GM12878 (cell line): Measurements from ENCODE around the gene CSTPP1. TPM values are rescaled to one million over a fixed set of nuclear protein-coding genes. Genes with fewer than 3 reads are reported as not detected.

ENCODE experiments used
- ATAC-seq: fragments of 200-7000 bp; cut with Tn5 transposase; 3 replicates; pipeline ENCODE4 v1.9.1; 2020; ENCODE audit warnings: mild to moderate bottlenecking, moderate library complexity
- BruUV-seq: library from RNA; stranded (reverse); fragments of 400-500 nt; replicated peaks from 2 replicates; lab custom pipeline; 2021; lab: Mats Ljungman, UMichigan
- CTCF ChIA-PET: fragments of 300-600 bp; sonication (Branson Sonifier 250); formaldehyde crosslinking; extraction: SDS; loops from one replicate; lab custom pipeline; 2021; ENCODE audit warnings: inconsistent platforms; lab: Yijun Ruan, JAX
- POLR2A ChIA-PET: fragments of 350-600 bp; formaldehyde crosslinking; extraction: SDS; loops from one replicate; lab custom pipeline; 2021; ENCODE audit warnings: inconsistent platforms; lab: Charles Lee
- RAD21 ChIA-PET: fragments of 300-600 bp; sonication (Branson Sonifier 250); formaldehyde crosslinking; loops from one replicate; lab custom pipeline; 2023; ENCODE audit warnings: antibody characterized with exemption; ENCODE audit not compliant: unreplicated experiment; lab: Charles Lee
- SMC1A ChIA-PET: fragments of 300-600 bp; sonication (Branson Sonifier 250); formaldehyde crosslinking; loops from one replicate; lab custom pipeline; 2023; ENCODE audit not compliant: unreplicated experiment, uncharacterized antibody; lab: Charles Lee
- DNase-seq: peaks from one replicate; pipeline ENCODE4 v3.0.0-alpha.2; 2011; ENCODE audit warnings: low read depth, low spot score
- FAIRE-seq: peaks from 3 replicates; lab custom pipeline; 2011; peaks lifted over from hg19 to GRCh38; lab: Jason Lieb, UNC
- H2AFZ ChIP-seq: 2 replicates; pipeline ENCODE4 v1.6.0; 2011; ENCODE audit warnings: low read depth, low read length, control low read depth; ENCODE audit not compliant: control insufficient read depth
- H3K27ac ChIP-seq: 2 replicates; pipeline ENCODE4 v1.5.1; 2011; ENCODE audit warnings: control low read depth; ENCODE audit not compliant: control insufficient read depth, insufficient read depth
- H3K27me3 ChIP-seq, 2 experiments: replicated peaks in 1 of 2; 2 replicates each; pipeline versions ENCODE4 v1.6.0 to v1.6.1; 2011; ENCODE audit warnings: low read length in 1 of 2; ENCODE audit not compliant: control insufficient read depth in 2 of 2, insufficient read depth in 2 of 2
- H3K36me3 ChIP-seq, 2 experiments: 2 replicates each; pipeline ENCODE4 v1.5.1; 2011; ENCODE audit warnings: low read length in 1 of 2; ENCODE audit not compliant: control insufficient read depth in 2 of 2, insufficient read depth in 2 of 2
- H3K4me1 ChIP-seq: 2 replicates; pipeline ENCODE4 v1.6.1; 2011; ENCODE audit warnings: mild to moderate bottlenecking, low read length, moderate library complexity, mixed read lengths; ENCODE audit not compliant: control insufficient read depth, insufficient read depth
- H3K4me2 ChIP-seq: 2 replicates; pipeline ENCODE4 v1.6.0; 2011; ENCODE audit warnings: control low read depth; ENCODE audit not compliant: control insufficient read depth, insufficient read depth
- H3K4me3 ChIP-seq: fragments of 200-600 bp; sonication (generic); 2 replicates; pipeline ENCODE4 v1.5.1; 2016
- H3K79me2 ChIP-seq: 2 replicates; pipeline ENCODE4 v1.6.0; 2011; ENCODE audit warnings: low read length; ENCODE audit not compliant: control insufficient read depth, insufficient read depth
- H3K9ac ChIP-seq: 2 replicates; pipeline ENCODE4 v1.8.0; 2011; ENCODE audit warnings: low read length, control low read depth, mixed read lengths; ENCODE audit not compliant: control insufficient read depth, insufficient read depth
- H3K9me3 ChIP-seq: replicated peaks from 3 replicates; pipeline ENCODE4 v1.5.1; 2011; ENCODE audit warnings: mild to moderate bottlenecking, low read length; ENCODE audit not compliant: control insufficient read depth, insufficient read depth
- H4K20me1 ChIP-seq: 2 replicates; pipeline ENCODE4 v1.6.0; 2011; ENCODE audit not compliant: control insufficient read depth, insufficient read depth
- CBFB ChIP-seq: IDR thresholded peaks from 2 replicates; pipeline ENCODE4 v1.6.1; 2016; ENCODE audit warnings: antibody characterized with exemption, low read depth
- CHD2 ChIP-seq: IDR thresholded peaks from 2 replicates; pipeline ENCODE4 v1.6.1; 2011; ENCODE audit warnings: low read depth, low read length, improper control_type of control experiment, borderline replicate concordance
- CUX1 ChIP-seq: IDR thresholded peaks from 2 replicates; pipeline ENCODE4 v1.6.1; 2012; ENCODE audit warnings: improper control_type of control experiment, low read depth, low read length; ENCODE audit not compliant: insufficient replicate concordance
- IRF5 ChIP-seq: fragments of 450-650 bp; IDR thresholded peaks from 2 replicates; pipeline ENCODE4 v1.6.1; 2017; ENCODE audit warnings: borderline replicate concordance
- ZBTB11 ChIP-seq: fragments of 450-650 bp; formaldehyde crosslinking; IDR thresholded peaks from 2 replicates; pipeline ENCODE4 v1.5.0; 2022; ENCODE audit warnings: mild to moderate bottlenecking, missing genetic modification characterization
- WGBS: methylation state at CpG from one replicate; pipeline ENCODE4 v1.1.6; 2016; ENCODE audit warnings: low lambda C conversion rate; ENCODE audit not compliant: insufficient replicate concordance, insufficient coverage; ENCODE audit errors: missing lambda C conversion rate; 5-methylcytosine and 5-hydroxymethylcytosine counted together
- in situ Hi-C: fragments of 300-500 bp; cut with MboI; formaldehyde crosslinking; loops from 9 replicates; pipeline ENCODE4 v1.14.3; 2018; ENCODE audit warnings: mixed read lengths
- intact Hi-C: fragments of 100-400 bp; cut with micrococcal nuclease; formaldehyde crosslinking; loops from one replicate; pipeline ENCODE4 v1.14.2; 2022; ENCODE audit not compliant: unreplicated experiment
- polyA plus RNA-seq, 11 experiments: library from polyadenylated mRNA; depleted of rRNA in 4 of 11; unstranded in 6 of 11; stranded (reverse) in 5 of 11; fragments of >200 nt; fragmentation: Nextera tagmentation in 4 of 11; fragmentation: Illumina TruSeq in 1 of 11; extraction: Ambion mirVana in 4 of 11; extraction: Trizol in 1 of 11; gene quantifications; 1 replicate in 1 of 11; 2 replicates in 10 of 11; pipeline versions ENCODE4 v1.2.1 to v1.2.3, GENCODE V29; 2011 to 2016; ENCODE audit warnings: inconsistent platforms in 2 of 11, missing spikeins in 2 of 11, low read depth in 1 of 11
- total RNA-seq, 4 experiments: library from RNA; depleted of rRNA in 3 of 4; stranded (reverse); fragments of >200 nt in 3 of 4; fragmentation: Illumina TruSeq in 1 of 4; extraction: Trizol in 1 of 4; gene quantifications; 2 replicates each; pipeline versions ENCODE4 v1.2.1 to v1.2.3, GENCODE V29; 2013 to 2021
- TF ChIP-seq, protein P1 (sequence below): fragments of 450-650 bp; IDR thresholded peaks from 2 replicates; pipeline ENCODE4 v1.6.1; 2018; ENCODE audit warnings: borderline replicate concordance, mild to moderate bottlenecking; ENCODE audit not compliant: partially characterized antibody

CSTPP1 gene
- total and polyA plus RNA-seq, 10 of the 15 experiments (the other 5 are each of a cell fraction or from before 2014, with no cell fraction given) = 7.1 to 23.4 (median 17.5) TPM

- ChIA-PET SMC1A (no interaction called here), POLR2A (no interaction called here), CTCF (interaction anchor here (0.6 to 3.9 kb wide), 4 partner anchors 77 to 274 kb away, joined by 3 to 20 read pairs (median 4); no protein-coding TSS in a partner anchor), RAD21 (interaction anchor here (0.7 kb wide), 1 partner anchor 371 kb away, joined by 3 read pairs; no protein-coding TSS in a partner anchor)
- FAIRE-seq (no peak), ATAC-seq (no peak), DNase-seq (no peak)
- H3K9ac ChIP-seq = no peak overlapping the region
- in situ Hi-C loops = loop anchor here (5.0 kb wide), 1 partner anchor 274 kb away; no protein-coding TSS in a partner anchor
- no peak overlapping the region for H3K4me2 ChIP-seq
- no peak overlapping the region for H3K27ac ChIP-seq
- no peaks in the 10 kb centered on the region for H3K4me1 ChIP-seq
- H4K20me1 ChIP-seq = no peaks in the 10 kb centered on the region
- H3K9me3 ChIP-seq = no peaks in the 10 kb centered on the region
- no TSS peak for BruUV-seq
- WGBS = 48% methylated on average over 5 of the region's 5 CpGs
- H2AFZ ChIP-seq = no peak overlapping the region
- no peaks in the 10 kb centered on the region for H3K36me3 ChIP-seq
- no peak overlapping the region for H3K4me3 ChIP-seq
- intact Hi-C loops = loop anchor here (1.0 to 10.0 kb wide), 4 partner anchors 32 to 566 kb away; no protein-coding TSS in a partner anchor
- H3K27me3 ChIP-seq = no peaks in the 10 kb centered on the region; a peak in 1 of 4 replicates
- H3K79me2 ChIP-seq = no peaks in the 10 kb centered on the region
- TF ChIP-seq, protein P1, sequence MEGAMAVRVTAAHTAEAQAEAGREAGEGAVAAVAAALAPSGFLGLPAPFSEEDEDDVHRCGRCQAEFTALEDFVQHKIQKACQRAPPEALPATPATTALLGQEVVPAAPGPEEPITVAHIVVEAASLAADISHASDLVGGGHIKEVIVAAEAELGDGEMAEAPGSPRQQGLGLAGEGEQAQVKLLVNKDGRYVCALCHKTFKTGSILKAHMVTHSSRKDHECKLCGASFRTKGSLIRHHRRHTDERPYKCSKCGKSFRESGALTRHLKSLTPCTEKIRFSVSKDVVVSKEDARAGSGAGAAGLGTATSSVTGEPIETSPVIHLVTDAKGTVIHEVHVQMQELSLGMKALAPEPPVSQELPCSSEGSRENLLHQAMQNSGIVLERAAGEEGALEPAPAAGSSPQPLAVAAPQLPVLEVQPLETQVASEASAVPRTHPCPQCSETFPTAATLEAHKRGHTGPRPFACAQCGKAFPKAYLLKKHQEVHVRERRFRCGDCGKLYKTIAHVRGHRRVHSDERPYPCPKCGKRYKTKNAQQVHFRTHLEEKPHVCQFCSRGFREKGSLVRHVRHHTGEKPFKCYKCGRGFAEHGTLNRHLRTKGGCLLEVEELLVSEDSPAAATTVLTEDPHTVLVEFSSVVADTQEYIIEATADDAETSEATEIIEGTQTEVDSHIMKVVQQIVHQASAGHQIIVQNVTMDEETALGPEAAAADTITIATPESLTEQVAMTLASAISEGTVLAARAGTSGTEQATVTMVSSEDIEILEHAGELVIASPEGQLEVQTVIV = no peak
- TF ChIP-seq IRF5 (no peak), CUX1 (no peak), CHD2 (no peak), ZBTB11 (no peak), CBFB (no peak)
Measured at GRCh38 chr11:46888636-46889035, 47.9 kb upstream of the CSTPP1 start.
